ENCODE measurements around the gene TNC.

The TNC gene

GRCh38 chr9:114972510-114973136, 145.3 kb downstream of the TNC start:
- Histone ChIP-seq H3F3A (ENCODE audit: insufficient read depth) (no peaks in the 10 kb centered on the region), H3K27ac (ENCODE audit: low read depth, low read length) (no peak overlapping the region), H3K27me3 (ENCODE audit: low read length) (no peaks in the 10 kb centered on the region), H3K4me3 (ENCODE audit: insufficient read depth, low read length, poor library complexity, severe bottlenecking) (no peak overlapping the region), H3K79me2 (ENCODE audit: insufficient read depth, low read length) (no peaks in the 10 kb centered on the region), H2AFZ (ENCODE audit: low read depth, low read length, severe bottlenecking) (no peak overlapping the region), H3K36me3 (ENCODE audit: low read length) (no peaks in the 10 kb centered on the region), H4K20me1 (ENCODE audit: low read depth, low read length) (no peaks in the 10 kb centered on the region), H3K9me3 (ENCODE audit: insufficient read depth, low read length) (no peaks in the 10 kb centered on the region), H3K9me2 (replicated peaks; ENCODE audit: insufficient read depth, low read length) (no peaks in the 10 kb centered on the region), H3K9ac (ENCODE audit: low read length) (no peak overlapping the region), H3K4me2 (ENCODE audit: low read depth, low read length, poor library complexity, severe bottlenecking) (no peak overlapping the region)
- TF ChIP-seq CTCF (IDR thresholded peaks at IDR 0.05; ENCODE audit: insufficient read depth, low read length, poor library complexity, severe bottlenecking) = no peak
- no peak for TF ChIP-seq EZH2phosphoT487 (conservative IDR thresholded peaks at IDR 0.05; ENCODE audit: low read length)

All from SU-DHL-6 (cell line).